GM21515 (cell line): ENCODE results near the gene CFAP77.

Source experiments
- ATAC-seq: cut with Tn5 transposase; IDR thresholded peaks from one replicate; pipeline ENCODE4 v1.9.1; 2021; ENCODE audit not compliant: unreplicated experiment

CFAP77 gene

GRCh38 chr9:132486706-132487350 lies 76.8 kb downstream of the CFAP77 start:
- no peak for ATAC-seq

GRCh38 chr9:132487351-132487791 lies 77.4 kb downstream of the CFAP77 start:
- no peak for ATAC-seq

DNA sequence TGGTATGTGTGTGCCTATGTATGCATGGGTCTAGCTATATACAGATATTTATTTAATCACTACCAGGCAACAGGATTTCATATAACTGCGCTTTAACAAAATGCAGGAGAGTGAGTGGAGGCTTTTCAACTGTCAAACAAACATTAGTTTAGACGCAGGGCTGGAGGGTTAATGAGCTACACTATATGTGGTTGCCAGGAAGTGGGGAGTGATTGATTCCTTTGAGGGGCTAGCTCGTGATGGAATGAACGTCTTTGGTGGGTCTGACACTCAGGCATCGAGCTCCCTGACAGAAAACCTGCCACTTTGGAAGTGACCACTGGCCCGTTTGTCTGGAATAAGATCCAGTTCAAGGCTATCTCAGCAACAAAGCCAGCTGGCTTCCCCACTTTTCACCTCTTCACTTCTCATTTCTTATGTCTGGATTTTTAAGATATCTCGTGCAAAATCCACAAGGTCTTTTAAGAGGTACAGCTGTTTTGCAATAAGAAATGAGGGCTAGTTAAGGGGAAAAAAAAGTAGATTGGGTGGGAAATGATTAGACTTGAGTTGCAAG lies 78.0 kb downstream of the CFAP77 start:
- no peak for ATAC-seq

- no peak for ATAC-seq
Observed at GRCh38 chr9:132488626-132489025, 78.6 kb downstream of the CFAP77 start.

GRCh38 chr9:132489536-132489935 lies 79.5 kb downstream of the CFAP77 start:
- ATAC-seq, result no peak

GRCh38 chr9:132494857-132495256 lies 84.8 kb downstream of the CFAP77 start:
- no peak for ATAC-seq

DNA sequence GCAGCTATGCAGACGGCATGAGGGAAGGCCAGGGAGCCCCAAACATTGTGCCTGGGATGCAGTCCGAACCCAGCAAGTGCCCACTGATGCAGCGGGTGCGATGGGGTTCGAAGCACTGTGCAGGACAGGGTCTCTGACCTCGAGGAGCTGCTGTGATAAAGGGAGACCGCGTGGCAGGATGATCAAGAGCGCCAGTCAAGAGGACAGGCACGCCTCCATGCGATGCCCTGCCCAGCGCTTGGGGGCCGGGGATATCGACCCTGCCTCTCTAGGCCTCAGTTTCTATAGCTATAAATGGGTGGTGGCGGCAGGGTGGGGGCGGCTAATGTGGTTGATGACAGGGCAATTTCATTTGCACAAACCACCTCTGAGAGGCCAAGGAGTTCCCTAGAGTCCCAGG lies 87.7 kb downstream of the CFAP77 start:
- ATAC-seq, result no peak

GRCh38 chr9:132498531-132499210 lies 88.7 kb downstream of the CFAP77 start:
- no peak for ATAC-seq

DNA sequence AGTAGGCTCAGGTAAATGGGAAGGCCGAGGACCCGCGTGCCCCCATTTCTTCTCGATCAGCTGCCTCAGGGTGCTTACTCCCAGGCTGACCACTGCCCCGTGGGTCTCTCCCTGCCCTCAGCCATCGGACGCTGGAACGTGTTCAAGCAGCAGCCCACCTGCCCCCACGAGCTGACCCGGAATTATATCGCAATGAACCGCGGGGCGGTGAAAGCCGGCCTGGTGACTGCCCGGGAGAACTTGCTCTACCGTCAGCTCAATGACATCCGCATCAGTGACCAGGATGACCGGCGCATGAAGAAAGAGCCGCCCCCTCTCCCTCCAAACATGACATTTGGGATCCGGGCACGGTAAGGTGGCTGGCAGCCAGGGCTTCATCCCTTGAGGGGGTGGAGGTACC lies 89.2 kb downstream of the CFAP77 start:
- no peak for ATAC-seq

- ATAC-seq, result no peak
Observed at GRCh38 chr9:132500193-132500592, 90.2 kb downstream of the CFAP77 start.

- no peak for ATAC-seq
Observed at GRCh38 chr9:132502480-132502879, 92.5 kb downstream of the CFAP77 start.

DNA sequence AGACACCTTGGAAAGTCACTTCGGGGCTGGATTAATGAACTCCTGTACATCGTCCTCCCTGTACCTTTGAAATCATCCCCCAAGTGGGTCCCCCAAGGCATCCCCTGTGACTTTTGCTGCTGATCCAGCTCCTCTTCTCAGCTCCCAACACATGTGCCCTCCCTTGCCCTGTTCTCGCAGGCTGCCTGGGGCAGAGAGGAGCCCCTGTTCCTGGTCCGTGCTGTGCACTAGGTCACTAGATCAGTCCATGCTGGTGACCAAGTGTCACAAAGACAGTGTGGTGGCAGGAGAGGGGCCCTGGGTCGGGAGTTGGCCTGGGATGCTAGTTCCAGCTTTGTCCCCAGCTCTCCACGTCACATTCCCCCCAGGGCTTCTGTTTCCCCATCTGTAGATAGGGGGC lies 93.1 kb downstream of the CFAP77 start:
- ATAC-seq, result no peak

DNA sequence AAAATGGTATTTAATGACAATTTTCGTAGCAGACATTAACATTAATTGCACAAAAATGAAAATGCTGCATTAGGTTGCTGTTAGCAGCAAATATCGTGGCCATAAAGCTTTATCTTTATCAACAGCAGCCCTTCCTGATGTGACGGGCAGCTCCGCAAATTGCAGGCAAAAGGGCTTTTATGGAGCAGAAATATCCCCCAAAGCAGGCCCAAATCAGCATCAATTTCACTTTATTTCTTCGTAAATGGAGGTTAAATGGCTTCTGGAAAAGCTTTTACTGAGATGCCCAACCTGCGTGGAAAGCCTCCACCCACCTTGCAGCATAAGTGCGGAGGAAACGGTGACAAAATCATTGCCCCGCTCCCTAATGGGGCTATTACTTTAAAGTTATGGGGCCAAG lies 94.5 kb downstream of the CFAP77 start:
- ATAC-seq, result no peak

GRCh38 chr9:132505991-132506655 lies 96.1 kb downstream of the CFAP77 start:
- ATAC-seq, result no peak

- no peak for ATAC-seq
Observed at GRCh38 chr9:132506977-132507669, 97.1 kb downstream of the CFAP77 start.

DNA sequence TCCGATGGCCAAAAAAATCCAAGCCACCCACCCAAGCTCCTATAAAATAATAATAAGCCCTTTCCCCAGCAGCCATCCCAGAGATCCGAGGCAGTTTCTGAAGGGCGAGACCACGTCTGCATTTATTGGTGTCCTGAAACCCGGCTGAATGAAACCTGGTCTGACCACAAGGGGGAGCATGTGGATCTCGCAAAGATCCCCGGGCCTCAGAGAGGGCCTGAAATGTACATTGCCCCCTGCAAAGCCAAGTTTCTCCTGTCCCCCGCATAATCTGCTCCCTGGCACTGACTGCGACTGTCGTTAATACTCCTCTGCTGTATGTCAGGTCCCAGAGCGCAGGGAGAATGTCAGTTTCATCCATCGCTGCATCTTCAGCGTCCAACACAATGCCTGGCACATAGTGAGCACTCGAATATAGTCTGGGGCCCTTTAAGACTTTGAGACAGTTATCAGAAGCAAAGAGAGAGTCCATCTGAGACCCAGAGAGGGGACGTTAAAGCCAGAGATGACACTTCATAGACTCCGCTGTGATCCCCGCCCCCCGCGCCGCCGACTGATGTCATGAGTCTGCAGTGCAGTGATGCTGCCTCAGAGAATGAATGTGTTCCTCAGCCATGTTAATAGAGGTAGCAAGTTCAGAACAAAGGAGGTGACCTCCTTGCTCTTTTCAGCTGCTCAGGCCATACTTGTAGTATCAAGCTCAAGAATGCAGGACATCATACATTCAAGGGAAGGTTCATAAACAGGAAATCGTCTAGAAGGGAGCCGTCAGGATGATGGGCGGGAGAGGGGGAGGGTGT lies 97.9 kb downstream of the CFAP77 start:
- no peak for ATAC-seq

DNA sequence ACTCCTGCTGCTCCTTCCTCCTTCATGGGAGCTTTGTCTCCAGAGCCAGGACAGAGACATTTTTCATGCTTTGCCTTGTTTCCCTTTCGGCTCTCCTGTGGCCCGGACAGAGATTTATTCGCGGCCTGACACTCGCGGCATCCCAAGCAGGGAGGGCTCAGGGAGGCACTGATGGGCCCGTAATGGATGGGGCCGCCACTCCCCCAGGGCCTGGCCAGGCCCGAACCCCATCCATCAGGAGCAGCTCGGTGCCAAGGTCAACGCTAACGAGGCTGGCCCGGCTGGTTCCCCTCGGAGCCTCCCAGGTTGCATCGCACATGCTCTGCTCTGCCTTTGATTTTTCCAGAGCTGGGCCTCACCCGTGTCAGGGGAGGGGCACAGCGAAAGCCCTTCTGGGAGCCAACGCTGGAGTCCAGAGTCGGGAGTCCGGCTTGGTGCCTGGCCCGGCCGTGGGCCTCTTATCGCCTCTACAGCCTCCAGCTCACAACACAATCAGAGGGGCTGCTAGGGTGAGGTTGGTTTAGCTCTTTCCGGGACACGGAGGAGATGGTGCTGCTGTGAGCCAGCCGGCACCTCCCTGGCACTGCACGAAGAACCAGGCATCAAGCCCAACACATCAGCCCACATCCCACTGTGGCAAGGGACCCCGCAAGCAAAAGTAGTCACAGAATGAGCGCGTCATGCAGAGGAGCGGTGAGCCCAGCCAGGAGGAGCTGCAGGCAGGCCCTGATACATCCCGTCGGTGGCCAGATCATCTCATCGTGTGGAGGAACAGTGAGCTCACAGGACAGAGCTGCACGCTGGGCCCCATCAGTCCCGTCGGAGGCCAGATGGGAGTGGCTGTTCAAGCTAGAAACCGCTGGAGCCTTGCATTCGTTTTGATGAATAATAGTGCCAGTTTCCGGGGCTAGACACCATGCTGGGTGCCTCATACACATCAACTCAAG lies 100.2 kb downstream of the CFAP77 start:
- no peak for ATAC-seq

DNA sequence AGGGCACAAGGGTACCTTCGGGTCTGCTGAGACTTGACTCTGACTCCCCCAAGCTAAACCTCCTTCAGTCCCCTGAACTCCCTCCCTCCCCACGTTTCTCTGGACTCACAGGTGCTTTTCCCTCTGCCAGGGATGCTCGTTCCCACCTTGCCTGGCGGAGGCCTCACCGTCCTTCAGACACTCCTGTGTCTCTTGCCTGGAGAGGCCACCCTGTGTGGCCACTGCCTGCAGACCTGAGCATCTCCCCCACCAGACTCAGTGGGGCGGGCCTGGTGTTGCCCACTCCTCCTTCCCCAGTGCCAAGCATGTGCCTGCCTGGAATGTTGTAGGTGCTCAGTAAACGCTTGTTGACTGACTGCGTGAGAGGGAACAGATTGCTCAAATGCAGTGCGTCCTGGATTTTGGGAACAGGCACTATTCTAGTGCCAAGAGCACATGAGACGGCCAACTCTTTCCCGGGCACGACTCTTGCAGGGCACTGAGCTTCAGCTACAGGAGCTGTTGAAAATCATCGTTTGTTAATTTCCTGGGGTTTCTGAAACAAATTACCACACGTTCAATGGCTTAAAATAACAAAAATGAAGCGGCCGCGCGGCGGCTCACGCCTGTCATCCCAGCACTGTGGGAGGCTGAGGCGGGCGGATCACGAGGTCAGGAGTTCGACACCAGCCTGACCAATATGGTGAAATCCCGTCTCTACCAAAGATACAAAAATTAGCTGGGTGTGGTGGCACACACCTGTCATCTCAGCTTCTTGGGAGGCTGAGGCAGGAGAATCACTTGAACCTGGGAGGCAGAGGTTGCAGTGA lies 101.4 kb downstream of the CFAP77 start:
- ATAC-seq, result no peak

DNA sequence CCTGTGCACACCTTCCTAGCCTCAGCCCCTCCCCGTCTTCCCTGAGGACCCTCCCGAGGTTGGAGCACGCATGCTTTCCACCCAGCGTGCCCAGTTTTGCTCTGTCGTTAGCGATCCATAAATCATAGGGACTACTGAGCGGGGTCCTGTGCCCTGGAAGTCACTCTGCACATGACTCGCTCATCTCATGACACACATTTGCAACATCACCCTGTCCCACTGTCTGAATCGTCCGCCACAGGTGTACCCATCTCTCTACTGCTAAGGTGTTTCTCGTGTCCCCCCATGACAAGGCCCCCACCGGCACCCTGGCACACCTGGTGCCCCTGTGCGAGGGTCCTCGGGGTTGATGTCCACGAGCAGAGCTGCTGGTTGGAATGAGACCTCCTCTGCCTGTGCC lies 103.4 kb downstream of the CFAP77 start:
- ATAC-seq, result no peak
